OCI-LY3 (cell line): Measurements from ENCODE around the gene L3MBTL3.

ENCODE experiments used
- H2AFZ ChIP-seq: fragments of 200-600, 300-600 bp; shearing (Covaris generic); 2 replicates; pipeline ENCODE4 v1.6.0; 2014; ENCODE audit warnings: antibody characterized with exemption, low read depth, low read length
- H3K27ac ChIP-seq: fragments of 200-600, 300-600 bp; sonication (generic); 2 replicates; pipeline ENCODE4 v1.5.1; 2014; ENCODE audit warnings: mild to moderate bottlenecking, low read length, moderate library complexity, mixed read lengths
- H3K27me3 ChIP-seq: fragments of 200-600, 300-600 bp; sonication (generic); 2 replicates; pipeline ENCODE4 v1.6.1; 2014; ENCODE audit warnings: low read depth, low read length, mixed read lengths
- H3K36me3 ChIP-seq: fragments of 200-600, 300-600 bp; sonication (generic); replicated peaks from 2 replicates; pipeline ENCODE3; 2014; ENCODE audit warnings: low read depth, low read length, mixed read lengths
- H3K4me1 ChIP-seq: fragments of 300-600, 200-600 bp; sonication (generic); 2 replicates; pipeline ENCODE4 v1.6.1; 2014; ENCODE audit warnings: low read length, mixed read lengths
- H3K4me2 ChIP-seq: fragments of 200-600, 300-600 bp; sonication (generic); 2 replicates; pipeline ENCODE4 v1.6.1; 2014; ENCODE audit warnings: low read length, mixed read lengths
- H3K4me3 ChIP-seq: fragments of 300-600, 200-600 bp; sonication (generic); 2 replicates; pipeline ENCODE4 v1.5.1; 2014; ENCODE audit warnings: antibody characterized with exemption, mild to moderate bottlenecking, low read length, moderate library complexity
- H3K79me2 ChIP-seq: fragments of 300-600, 200-600 bp; shearing (Covaris generic); 2 replicates; pipeline ENCODE4 v1.6.1; 2014; ENCODE audit warnings: mild to moderate bottlenecking, low read length, mixed read lengths
- H3K9ac ChIP-seq: fragments of 300-600, 200-600 bp; shearing (Covaris generic); 2 replicates; pipeline ENCODE4 v1.6.0; 2014; ENCODE audit warnings: mild to moderate bottlenecking, low read length, moderate library complexity
- H3K9me3 ChIP-seq: fragments of 200-600, 300-600 bp; shearing (Covaris generic); 2 replicates; pipeline ENCODE4 v1.6.1; 2014; ENCODE audit warnings: low read length, mixed read lengths; ENCODE audit not compliant: insufficient read depth
- H4K20me1 ChIP-seq: fragments of 200-600, 300-600 bp; sonication (generic); 2 replicates; pipeline ENCODE4 v1.6.1; 2016; ENCODE audit warnings: low read length, mixed read lengths; ENCODE audit not compliant: insufficient read depth
- EZH2phosphoT487 ChIP-seq: fragments of 200-600 bp; shearing (Covaris generic); IDR thresholded peaks from 2 replicates; pipeline ENCODE4 v1.6.1; 2018; ENCODE audit warnings: antibody characterized with exemption, mixed run types, low read depth
- TF ChIP-seq, protein P1 (sequence below): fragments of 200-600, 300-600 bp; sonication (generic); IDR thresholded peaks from 2 replicates; pipeline ENCODE4 v1.5.1; 2014; ENCODE audit warnings: antibody characterized with exemption, low read length, low read depth

The L3MBTL3 gene

DNA sequence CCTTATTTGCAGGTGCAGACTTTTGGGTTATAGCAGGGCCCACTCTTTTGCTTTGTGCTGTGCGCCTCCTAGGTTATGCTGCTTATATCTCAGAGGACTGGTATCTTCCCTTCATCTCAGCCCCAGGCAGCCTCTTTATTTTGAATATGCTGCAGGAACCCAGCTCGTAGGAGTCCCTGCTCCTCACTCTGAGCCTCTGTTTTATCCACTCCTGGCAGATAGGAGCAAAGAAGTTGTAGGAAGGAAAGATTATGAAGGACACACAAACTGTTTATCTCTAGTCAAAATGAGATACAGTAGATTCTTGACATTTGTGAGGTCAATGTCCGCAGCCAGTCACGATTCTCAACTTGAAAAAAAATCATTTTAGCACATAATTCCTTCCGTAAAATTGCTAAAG lies 15.6 kb downstream of the L3MBTL3 start:
- TF ChIP-seq, protein P1, sequence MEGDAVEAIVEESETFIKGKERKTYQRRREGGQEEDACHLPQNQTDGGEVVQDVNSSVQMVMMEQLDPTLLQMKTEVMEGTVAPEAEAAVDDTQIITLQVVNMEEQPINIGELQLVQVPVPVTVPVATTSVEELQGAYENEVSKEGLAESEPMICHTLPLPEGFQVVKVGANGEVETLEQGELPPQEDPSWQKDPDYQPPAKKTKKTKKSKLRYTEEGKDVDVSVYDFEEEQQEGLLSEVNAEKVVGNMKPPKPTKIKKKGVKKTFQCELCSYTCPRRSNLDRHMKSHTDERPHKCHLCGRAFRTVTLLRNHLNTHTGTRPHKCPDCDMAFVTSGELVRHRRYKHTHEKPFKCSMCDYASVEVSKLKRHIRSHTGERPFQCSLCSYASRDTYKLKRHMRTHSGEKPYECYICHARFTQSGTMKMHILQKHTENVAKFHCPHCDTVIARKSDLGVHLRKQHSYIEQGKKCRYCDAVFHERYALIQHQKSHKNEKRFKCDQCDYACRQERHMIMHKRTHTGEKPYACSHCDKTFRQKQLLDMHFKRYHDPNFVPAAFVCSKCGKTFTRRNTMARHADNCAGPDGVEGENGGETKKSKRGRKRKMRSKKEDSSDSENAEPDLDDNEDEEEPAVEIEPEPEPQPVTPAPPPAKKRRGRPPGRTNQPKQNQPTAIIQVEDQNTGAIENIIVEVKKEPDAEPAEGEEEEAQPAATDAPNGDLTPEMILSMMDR, result no peak
- TF ChIP-seq EZH2phosphoT487, result no peak
- no peak overlapping the region for H3K9ac ChIP-seq
- no peaks in the 10 kb centered on the region for H3K4me1 ChIP-seq
- H4K20me1 ChIP-seq, result no peaks in the 10 kb centered on the region
- H3K79me2 ChIP-seq, result no peaks in the 10 kb centered on the region
- no peak overlapping the region for H2AFZ ChIP-seq
- H3K9me3 ChIP-seq, result no peaks in the 10 kb centered on the region
- H3K27ac ChIP-seq, result no peak overlapping the region
- no peaks in the 10 kb centered on the region for H3K27me3 ChIP-seq
- no peaks in the 10 kb centered on the region for H3K36me3 ChIP-seq
- no peak overlapping the region for H3K4me3 ChIP-seq
- no peak overlapping the region for H3K4me2 ChIP-seq

DNA sequence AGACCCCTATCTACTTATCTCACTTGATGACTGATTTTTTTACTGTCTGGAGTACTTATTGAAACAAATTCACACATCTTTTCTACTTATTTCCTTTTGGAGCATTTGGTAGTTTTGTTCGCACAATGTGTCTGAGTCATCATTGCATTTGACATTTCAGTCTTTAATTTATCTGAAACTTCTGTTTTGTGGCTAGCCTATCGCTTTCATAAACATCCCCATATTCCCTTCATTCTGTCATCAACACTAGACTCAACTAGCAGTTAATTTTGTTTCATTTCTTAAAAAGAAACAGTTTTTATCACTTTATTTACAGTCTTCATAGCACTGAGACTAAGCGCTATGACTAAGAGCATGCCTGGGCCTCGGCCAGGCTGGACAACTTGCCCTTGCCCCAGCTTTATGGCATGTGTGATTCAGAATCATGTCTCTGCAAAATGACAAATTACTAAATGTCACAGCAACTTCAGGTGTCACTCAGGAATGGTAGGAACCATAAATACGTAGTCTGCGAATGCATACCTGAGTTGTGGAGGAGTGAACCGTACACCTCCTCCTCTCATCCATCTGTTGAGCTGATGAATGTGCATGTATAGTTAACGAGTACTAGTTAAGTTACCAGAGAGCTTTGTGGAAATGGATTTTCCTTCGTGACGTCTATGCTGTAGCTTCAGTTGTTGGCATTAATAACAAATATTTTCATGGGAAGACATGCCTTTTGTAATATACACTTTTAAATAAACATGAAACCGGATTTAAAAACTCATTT lies 16.2 kb downstream of the L3MBTL3 start:
- Histone ChIP-seq H3K4me3 (no peak overlapping the region), H3K27me3 (no peaks in the 10 kb centered on the region), H3K79me2 (no peaks in the 10 kb centered on the region), H3K4me2 (no peak overlapping the region), H2AFZ (no peak overlapping the region), H3K9ac (no peak overlapping the region), H3K27ac (no peak overlapping the region), H3K9me3 (no peaks in the 10 kb centered on the region), H4K20me1 (no peaks in the 10 kb centered on the region), H3K36me3 (no peaks in the 10 kb centered on the region), H3K4me1 (no peaks in the 10 kb centered on the region)
- TF ChIP-seq EZH2phosphoT487, result no peak
- TF ChIP-seq, protein P1, result no peak

DNA sequence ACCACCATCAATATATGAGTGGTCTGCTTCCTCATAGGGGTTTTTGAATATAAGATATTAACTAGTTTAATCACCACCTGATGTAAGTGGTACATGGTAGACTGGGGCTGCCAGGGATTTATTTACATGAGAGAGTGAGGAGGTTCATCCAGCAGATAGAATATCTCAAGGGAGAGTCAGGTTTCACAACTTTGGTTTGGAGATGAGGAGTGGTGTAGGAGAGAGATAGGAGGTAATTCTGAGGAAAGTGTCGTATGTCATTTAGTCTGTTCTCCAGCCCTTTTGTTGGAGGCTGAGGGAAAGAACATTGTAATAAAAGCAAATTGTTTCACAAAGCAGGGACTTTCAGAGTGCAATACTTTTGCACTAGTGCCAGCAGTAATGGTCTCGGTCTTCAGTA lies 16.8 kb downstream of the L3MBTL3 start:
- H3K27me3 ChIP-seq, result no peaks in the 10 kb centered on the region
- H3K4me1 ChIP-seq, result no peaks in the 10 kb centered on the region
- H3K27ac ChIP-seq, result no peak overlapping the region
- no peaks in the 10 kb centered on the region for H3K9me3 ChIP-seq
- H2AFZ ChIP-seq, result no peak overlapping the region
- no peaks in the 10 kb centered on the region for H3K79me2 ChIP-seq
- no peaks in the 10 kb centered on the region for H3K36me3 ChIP-seq
- TF ChIP-seq, protein P1, result no peak
- TF ChIP-seq EZH2phosphoT487, result no peak
- no peak overlapping the region for H3K4me2 ChIP-seq
- no peak overlapping the region for H3K4me3 ChIP-seq
- no peak overlapping the region for H3K9ac ChIP-seq
- no peaks in the 10 kb centered on the region for H4K20me1 ChIP-seq

DNA sequence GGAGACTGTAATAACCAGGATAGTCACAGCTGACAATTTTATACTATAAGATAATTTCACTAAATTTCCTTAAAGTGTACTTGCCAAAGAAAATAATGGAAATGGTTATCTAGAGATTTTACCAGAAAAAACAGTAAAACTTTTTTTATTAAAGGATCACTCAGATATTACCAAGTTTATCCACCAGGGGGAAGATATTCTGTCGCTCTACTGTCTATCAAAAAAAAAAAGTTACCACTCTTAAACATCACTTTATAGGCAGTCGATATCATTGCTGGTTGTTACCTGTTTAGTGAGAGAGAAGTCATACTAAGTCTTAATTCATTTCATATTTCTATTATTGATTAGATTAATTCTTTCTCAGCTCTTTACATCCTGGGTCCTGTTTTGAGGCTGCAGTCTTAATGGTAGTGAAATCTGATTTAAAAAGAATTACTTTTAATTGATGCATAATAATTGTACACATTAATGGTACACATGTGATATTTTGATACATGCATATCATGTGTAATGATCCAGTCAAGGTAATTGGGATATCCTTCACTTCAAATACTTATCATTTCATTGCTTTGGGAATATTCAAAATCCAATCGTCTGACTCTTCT lies 18.9 kb downstream of the L3MBTL3 start:
- Histone ChIP-seq H3K36me3 (no peaks in the 10 kb centered on the region), H2AFZ (no peak overlapping the region), H3K27me3 (no peaks in the 10 kb centered on the region), H3K79me2 (no peaks in the 10 kb centered on the region), H3K4me2 (no peak overlapping the region), H3K9ac (no peak overlapping the region), H3K9me3 (no peaks in the 10 kb centered on the region), H3K4me3 (no peak overlapping the region), H3K27ac (no peak overlapping the region), H3K4me1 (no peaks in the 10 kb centered on the region), H4K20me1 (no peaks in the 10 kb centered on the region)
- TF ChIP-seq, protein P1, result peak; percentile 49
- TF ChIP-seq EZH2phosphoT487, result no peak
